Epithelial cell of proximal tubule (primary cell): ENCODE data around the gene PDE2A. TPM values are rescaled to one million over a fixed set of nuclear protein-coding genes. Genes with fewer than 3 reads are reported as not detected.

ENCODE experiments used
- DNase-seq: peaks from one replicate; pipeline ENCODE4 v3.0.0-alpha.2; 2011; ENCODE audit warnings: low read depth
- H3K4me3 ChIP-seq: 2 replicates; pipeline ENCODE4 v1.5.1; 2011; ENCODE audit warnings: low read depth, mild to moderate bottlenecking, low read length
- total RNA-seq: library from RNA; depleted of rRNA; stranded (reverse); fragments of >200 nt; gene quantifications from 2 replicates; pipeline ENCODE4 v1.2.3, GENCODE V29; 2015
- TF ChIP-seq, protein P1 (sequence below): conservative IDR thresholded peaks from 2 replicates; pipeline ENCODE4 v1.5.1; 2012; ENCODE audit warnings: low read depth, mild to moderate bottlenecking, low read length

PDE2A gene
- total RNA-seq, 1 donor from 2014 or later = 0.69 TPM

DNA sequence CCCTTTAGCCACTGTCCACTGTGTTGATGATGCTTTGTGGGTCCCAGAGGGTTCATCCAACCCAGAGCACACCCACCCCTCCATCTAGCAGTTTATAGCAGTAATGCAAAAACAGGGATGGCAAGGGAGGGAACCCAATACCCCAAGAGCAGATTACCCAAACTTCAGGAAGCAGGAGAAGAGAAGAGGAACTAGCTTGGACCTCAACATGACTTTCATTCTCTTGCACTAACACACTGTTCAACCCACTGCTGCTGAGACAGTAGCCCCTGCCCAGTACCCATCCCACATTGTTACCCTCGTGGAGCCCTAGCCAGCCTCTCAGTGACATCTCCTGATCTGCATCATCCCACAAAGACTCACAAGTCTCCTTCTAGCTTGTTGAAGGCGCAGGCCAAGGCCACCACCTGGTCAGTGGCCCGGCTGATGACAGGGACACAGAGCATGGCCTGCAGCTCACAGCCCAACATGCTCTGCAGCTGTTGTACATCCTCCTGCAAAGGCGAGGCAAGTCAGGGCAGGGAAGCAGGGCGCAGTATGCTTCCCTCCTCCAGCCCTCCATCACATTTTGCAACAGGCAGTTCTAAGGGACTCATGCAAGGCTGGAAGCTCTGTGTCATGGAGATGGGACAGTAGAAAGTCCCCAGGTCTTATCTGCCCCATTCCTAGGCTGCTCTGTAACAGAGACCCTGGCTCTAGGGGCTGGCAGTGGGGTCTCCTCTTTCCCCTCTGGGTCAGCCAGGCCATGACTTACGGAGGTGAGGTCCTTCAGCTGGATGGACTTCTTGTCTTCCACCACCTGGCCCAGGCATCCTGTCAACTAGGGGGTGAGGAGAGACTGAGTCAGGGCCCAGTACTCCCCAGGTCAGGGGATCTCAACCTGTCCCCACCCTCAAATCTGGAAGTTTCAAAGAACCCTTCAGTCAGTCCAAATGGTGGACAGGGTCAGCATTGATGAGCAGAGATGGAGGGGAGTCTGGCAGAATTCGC is 85.5 kb downstream of the PDE2A start:
- H3K4me3 ChIP-seq = no peak overlapping the region
- DNase-seq = no peak
- TF ChIP-seq, protein P1, sequence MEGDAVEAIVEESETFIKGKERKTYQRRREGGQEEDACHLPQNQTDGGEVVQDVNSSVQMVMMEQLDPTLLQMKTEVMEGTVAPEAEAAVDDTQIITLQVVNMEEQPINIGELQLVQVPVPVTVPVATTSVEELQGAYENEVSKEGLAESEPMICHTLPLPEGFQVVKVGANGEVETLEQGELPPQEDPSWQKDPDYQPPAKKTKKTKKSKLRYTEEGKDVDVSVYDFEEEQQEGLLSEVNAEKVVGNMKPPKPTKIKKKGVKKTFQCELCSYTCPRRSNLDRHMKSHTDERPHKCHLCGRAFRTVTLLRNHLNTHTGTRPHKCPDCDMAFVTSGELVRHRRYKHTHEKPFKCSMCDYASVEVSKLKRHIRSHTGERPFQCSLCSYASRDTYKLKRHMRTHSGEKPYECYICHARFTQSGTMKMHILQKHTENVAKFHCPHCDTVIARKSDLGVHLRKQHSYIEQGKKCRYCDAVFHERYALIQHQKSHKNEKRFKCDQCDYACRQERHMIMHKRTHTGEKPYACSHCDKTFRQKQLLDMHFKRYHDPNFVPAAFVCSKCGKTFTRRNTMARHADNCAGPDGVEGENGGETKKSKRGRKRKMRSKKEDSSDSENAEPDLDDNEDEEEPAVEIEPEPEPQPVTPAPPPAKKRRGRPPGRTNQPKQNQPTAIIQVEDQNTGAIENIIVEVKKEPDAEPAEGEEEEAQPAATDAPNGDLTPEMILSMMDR = no peak

GRCh38 chr11:72587696-72588095 is 86.5 kb downstream of the PDE2A start:
- H3K4me3 ChIP-seq = no peak overlapping the region
- no peak for DNase-seq
- TF ChIP-seq, protein P1 = no peak

DNA sequence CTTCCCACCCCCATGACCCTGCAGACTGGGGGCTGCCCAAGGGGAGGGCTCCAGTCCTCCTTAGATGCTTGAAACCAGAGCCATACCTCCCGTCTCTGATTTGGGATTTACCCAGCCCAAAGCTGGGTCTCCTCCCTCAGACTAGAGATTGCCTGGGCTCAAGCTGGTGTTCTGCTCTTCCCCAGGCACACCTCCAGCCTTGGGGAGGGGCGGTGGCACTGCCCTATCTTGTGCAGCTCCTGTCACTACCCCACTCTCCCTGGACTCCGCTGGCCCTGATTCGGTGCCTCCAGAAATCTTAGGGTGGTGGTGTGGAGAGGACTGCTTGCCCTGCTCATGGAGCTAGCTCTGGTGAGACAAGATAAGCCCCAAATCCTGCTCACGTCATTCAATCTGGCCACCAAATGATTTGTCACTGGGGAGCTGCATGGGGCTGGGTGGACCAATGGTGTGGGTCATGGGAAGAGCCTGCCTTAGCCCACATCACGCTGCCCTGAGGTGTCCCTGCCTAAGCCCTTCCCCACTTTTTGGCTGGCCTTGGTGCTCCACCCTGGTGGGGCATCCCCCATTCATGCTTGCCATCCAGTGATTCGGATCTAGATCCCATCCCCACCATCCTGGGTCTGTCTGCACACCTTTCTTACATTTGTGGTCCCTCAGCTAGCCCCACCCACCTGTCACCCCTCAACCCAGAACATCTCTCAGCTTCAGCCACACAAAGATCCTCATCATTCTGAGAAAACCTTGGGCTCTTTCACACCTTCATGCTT is 87.7 kb downstream of the PDE2A start:
- no peak for DNase-seq
- TF ChIP-seq, protein P1 = no peak
- no peak overlapping the region for H3K4me3 ChIP-seq

GRCh38 chr11:72585762-72586311 is 88.4 kb downstream of the PDE2A start:
- no peak for DNase-seq
- TF ChIP-seq, protein P1 = peak; percentile 86

DNA sequence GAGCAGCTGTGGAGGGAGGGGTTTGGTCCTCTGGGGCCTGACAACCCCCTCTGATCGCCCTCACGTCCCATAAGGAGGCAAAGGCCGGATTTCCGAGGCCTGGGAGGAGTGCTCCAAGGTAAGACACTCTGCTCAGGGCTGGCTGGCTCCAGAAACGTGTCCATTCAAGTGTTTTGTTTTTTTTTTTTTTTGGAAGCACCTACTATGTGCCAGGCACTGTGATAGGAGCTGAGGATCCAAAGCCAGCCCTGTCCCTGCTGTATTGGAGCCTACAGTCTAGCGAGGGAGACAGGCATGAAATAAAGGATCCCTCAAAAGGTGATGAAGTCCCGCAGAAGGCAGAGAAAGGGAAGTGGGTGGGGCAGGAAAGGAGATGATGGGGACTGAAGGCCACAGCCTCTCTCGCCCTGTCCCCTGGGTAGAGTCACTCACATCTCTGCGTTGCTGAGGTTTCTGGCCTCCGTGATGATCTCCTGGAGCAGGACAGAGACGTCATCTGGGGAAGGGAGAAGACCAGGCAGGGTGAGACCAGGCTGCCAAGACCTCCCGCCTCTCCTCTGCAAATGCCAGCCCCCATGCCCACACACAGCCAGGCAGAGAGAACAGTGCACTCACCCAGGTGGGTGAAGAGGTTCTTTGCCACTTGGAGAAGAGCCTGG is 89.2 kb downstream of the PDE2A start:
- no peak for DNase-seq
- H3K4me3 ChIP-seq = no peak overlapping the region
- TF ChIP-seq, protein P1 = no peak

More at GRCh38 chr11:72585762-72586311, 88.4 kb downstream of the PDE2A start:
- H3K4me3 ChIP-seq = no peak overlapping the region

- H3K4me3 ChIP-seq = no peak overlapping the region
- TF ChIP-seq, protein P1 = no peak
Observed at GRCh38 chr11:72584293-72584938, 89.8 kb downstream of the PDE2A start.

More at GRCh38 chr11:72584293-72584938, 89.8 kb downstream of the PDE2A start:
- no peak for DNase-seq
